IMR-90 (cell line): ENCODE results near the gene FBLN1. TPM values are rescaled to one million over a fixed set of nuclear protein-coding genes. Genes with fewer than 3 reads are reported as not detected.

Source experiments
- ATAC-seq: fragments of 200-7000 bp; cut with Tn5 transposase; 2 replicates; pipeline ENCODE4 v1.9.1; 2020; ENCODE audit warnings: low read depth, mild to moderate bottlenecking, moderate library complexity
- BruUV-seq: library from RNA; stranded (reverse); fragments of 400-500 nt; replicated peaks from 2 replicates; lab custom pipeline; 2021; lab: Mats Ljungman, UMichigan
- CTCF ChIA-PET: fragments of 300-600 bp; formaldehyde crosslinking; extraction: SDS; loops from one replicate; lab custom pipeline; 2021; ENCODE audit warnings: antibody characterized with exemption; lab: Yijun Ruan, JAX
- POLR2A ChIA-PET: fragments of 300-600 bp; sonication (Branson Sonifier 250); formaldehyde crosslinking; loops from one replicate; lab custom pipeline; 2022; ENCODE audit warnings: antibody characterized with exemption; ENCODE audit not compliant: unreplicated experiment; lab: Charles Lee
- DNase-seq: peaks from one replicate; pipeline ENCODE4 v3.0.0; 2013
- H2AFZ ChIP-seq: replicated peaks from 2 replicates; pipeline ENCODE3; 2013; ENCODE audit warnings: low read length, mild to moderate bottlenecking; ENCODE audit not compliant: poor library complexity
- H2AK5ac ChIP-seq: 2 replicates; pipeline ENCODE4 v1.6.1; 2013; ENCODE audit warnings: low read depth, low read length, inconsistent platforms
- H2AK9ac ChIP-seq: replicated peaks from 2 replicates; pipeline ENCODE3; 2013; ENCODE audit warnings: mild to moderate bottlenecking, low read depth, low read length, moderate library complexity; ENCODE audit not compliant: poor library complexity
- H2BK120ac ChIP-seq: 2 replicates; pipeline ENCODE4 v1.6.1; 2013; ENCODE audit warnings: low read depth, low read length, inconsistent platforms
- H2BK15ac ChIP-seq: 3 replicates; pipeline ENCODE4 v1.6.1; 2013; ENCODE audit warnings: low read depth, low read length, inconsistent platforms
- H2BK20ac ChIP-seq: 2 replicates; pipeline ENCODE4 v1.6.1; 2013; ENCODE audit warnings: low read depth, mild to moderate bottlenecking, inconsistent platforms, low read length, moderate library complexity
- H2BK5ac ChIP-seq: 2 replicates; pipeline ENCODE4 v1.6.1; 2013; ENCODE audit warnings: mild to moderate bottlenecking, low read depth, low read length, inconsistent platforms; ENCODE audit not compliant: poor library complexity, severe bottlenecking
- H3K14ac ChIP-seq: replicated peaks from 2 replicates; pipeline ENCODE4 v1.6.1; 2013; ENCODE audit warnings: low read depth, low read length, inconsistent platforms
- H3K18ac ChIP-seq: 2 replicates; pipeline ENCODE4 v1.6.1; 2013; ENCODE audit warnings: low read depth, low read length, control low read depth
- H3K23ac ChIP-seq: 2 replicates; pipeline ENCODE4 v1.6.1; 2013; ENCODE audit warnings: low read depth, low read length, inconsistent platforms
- H3K27ac ChIP-seq: 2 replicates; pipeline ENCODE4 v1.5.1; 2013; ENCODE audit warnings: mild to moderate bottlenecking, control low read depth, low read length; ENCODE audit not compliant: insufficient read depth
- H3K27me3 ChIP-seq: 2 replicates; pipeline ENCODE4 v1.6.1; 2013; ENCODE audit warnings: low read length; ENCODE audit not compliant: control insufficient read depth, insufficient read depth
- H3K36me3 ChIP-seq: 2 replicates; pipeline ENCODE4 v1.6.1; 2013; ENCODE audit warnings: low read length, mixed read lengths; ENCODE audit not compliant: control insufficient read depth, insufficient read depth
- H3K4ac ChIP-seq: 2 replicates; pipeline ENCODE4 v1.6.1; 2013; ENCODE audit warnings: low read depth, low read length, inconsistent platforms
- H3K4me1 ChIP-seq: 2 replicates; pipeline ENCODE4 v1.6.1; 2013; ENCODE audit warnings: low read length, mixed read lengths; ENCODE audit not compliant: control insufficient read depth, insufficient read depth
- H3K4me2 ChIP-seq: 2 replicates; pipeline ENCODE4 v1.6.1; 2013; ENCODE audit warnings: low read depth, mild to moderate bottlenecking, control low read depth, low read length, moderate library complexity
- H3K4me3 ChIP-seq: 2 replicates; pipeline ENCODE4 v1.5.1; 2013; ENCODE audit warnings: low read depth, mild to moderate bottlenecking, control low read depth, low read length, moderate library complexity; ENCODE audit not compliant: insufficient read depth
- H3K56ac ChIP-seq: 2 replicates; pipeline ENCODE4 v1.6.1; 2013; ENCODE audit warnings: low read length, inconsistent platforms; ENCODE audit not compliant: insufficient read depth; ENCODE audit errors: extremely low read depth
- H3K79me1 ChIP-seq, 2 experiments: 2 replicates each; pipeline ENCODE4 v1.6.1; 2013; ENCODE audit warnings: low read length in 2 of 2, inconsistent platforms in 1 of 2, low read depth in 1 of 2
- H3K9ac ChIP-seq: 2 replicates; pipeline ENCODE4 v1.6.1; 2013; ENCODE audit warnings: low read depth, low read length, control low read depth
- H3K9me1 ChIP-seq: 2 replicates; pipeline ENCODE4 v1.6.1; 2013; ENCODE audit warnings: low read length, inconsistent platforms; ENCODE audit not compliant: insufficient read depth
- H3K9me3 ChIP-seq: 2 replicates; pipeline ENCODE4 v1.6.1; 2013; ENCODE audit warnings: low read length; ENCODE audit not compliant: control insufficient read depth, insufficient read depth
- H4K20me1 ChIP-seq: 2 replicates; pipeline ENCODE4 v1.6.1; 2013; ENCODE audit warnings: low read length, inconsistent platforms; ENCODE audit not compliant: insufficient read depth
- H4K5ac ChIP-seq: 2 replicates; pipeline ENCODE4 v1.6.1; 2013; ENCODE audit warnings: mild to moderate bottlenecking, low read depth, low read length, control low read depth
- H4K8ac ChIP-seq, 2 experiments: 2 replicates each; pipeline ENCODE4 v1.6.1; 2013; ENCODE audit warnings: low read depth in 2 of 2, low read length in 2 of 2, control low read depth in 1 of 2, inconsistent platforms in 1 of 2
- H4K91ac ChIP-seq: 2 replicates; pipeline ENCODE4 v1.6.1; 2013; ENCODE audit warnings: low read depth, low read length, inconsistent platforms; ENCODE audit not compliant: insufficient read depth
- BHLHE40 ChIP-seq: fragments of 150-350 bp; IDR thresholded peaks from 2 replicates; pipeline ENCODE4 v1.6.1; 2016; ENCODE audit warnings: mild to moderate bottlenecking, low read depth, low read length
- CEBPB ChIP-seq: IDR thresholded peaks from 2 replicates; pipeline ENCODE4 v1.6.1; 2012; ENCODE audit warnings: low read depth, low read length, improper control_type of control experiment
- CHD1 ChIP-seq: IDR thresholded peaks from 2 replicates; pipeline ENCODE4 v1.6.1; 2012; ENCODE audit warnings: low read depth, low read length, improper control_type of control experiment
- CTCF ChIP-seq: conservative IDR thresholded peaks from 2 replicates; pipeline ENCODE4 v1.5.1; 2012; ENCODE audit warnings: mild to moderate bottlenecking, low read depth, low read length, improper control_type of control experiment
- ELK1 ChIP-seq: fragments of 150-350 bp; IDR thresholded peaks from 2 replicates; pipeline ENCODE4 v1.6.1; 2016; ENCODE audit warnings: low read depth, mild to moderate bottlenecking, low read length, moderate library complexity, borderline replicate concordance
- FOS ChIP-seq: fragments of 150-350 bp; IDR thresholded peaks from 2 replicates; pipeline ENCODE4 v1.6.1; 2016; ENCODE audit warnings: low read depth, low read length
- MAFK ChIP-seq: IDR thresholded peaks from 2 replicates; pipeline ENCODE4 v1.6.1; 2012; ENCODE audit warnings: low read depth, low read length, improper control_type of control experiment
- MAZ ChIP-seq: IDR thresholded peaks from 2 replicates; pipeline ENCODE4 v1.6.1; 2012; ENCODE audit warnings: low read depth, mild to moderate bottlenecking, low read length, improper control_type of control experiment, moderate library complexity, borderline replicate concordance
- NFE2L2 ChIP-seq: fragments of 150-350 bp; IDR thresholded peaks from 2 replicates; pipeline ENCODE4 v1.6.1; 2016; ENCODE audit warnings: low read depth, mild to moderate bottlenecking, low read length
- POLR2A ChIP-seq: IDR thresholded peaks from 2 replicates; pipeline ENCODE4 v1.6.1; 2012; ENCODE audit warnings: mild to moderate bottlenecking, low read depth, low read length
- RCOR1 ChIP-seq: IDR thresholded peaks from 2 replicates; pipeline ENCODE4 v1.6.1; 2012; ENCODE audit warnings: mild to moderate bottlenecking, low read length, improper control_type of control experiment; ENCODE audit not compliant: insufficient replicate concordance
- SMC3 ChIP-seq: fragments of 150-350 bp; IDR thresholded peaks from 2 replicates; pipeline ENCODE4 v1.6.1; 2016; ENCODE audit warnings: low read depth, mild to moderate bottlenecking, antibody characterized with exemption, low read length, moderate library complexity
- WGBS, 2 experiments: methylation state at CpG; one replicate each; pipeline versions ENCODE4 v1.1.5 to v1.1.7; 2013; ENCODE audit warnings: missing lambda C conversion rate in 2 of 2; ENCODE audit not compliant: insufficient read length in 1 of 2; ENCODE audit errors: extremely low coverage in 2 of 2; 5-methylcytosine and 5-hydroxymethylcytosine counted together
- dilution Hi-C: fragments of 300-500 bp; cut with HindIII; formaldehyde crosslinking; loops from one replicate; pipeline ENCODE4 v1.14.3; 2018; ENCODE audit warnings: low sequenced_read_pairs; ENCODE audit not compliant: unreplicated experiment
- in situ Hi-C: fragments of 300-500 bp; cut with MboI; formaldehyde crosslinking; loops from 3 replicates; pipeline ENCODE4 v1.14.3; 2019; ENCODE audit warnings: low sequenced_read_pairs, inconsistent platforms, mixed read lengths
- intact Hi-C: fragments of 100-400 bp; cut with micrococcal nuclease; formaldehyde crosslinking; loops from 2 replicates; pipeline ENCODE4 v1.10.0; 2022
- polyA plus RNA-seq, 3 experiments: library from polyadenylated mRNA; depleted of rRNA; stranded (reverse); fragments of >200 nt; gene quantifications; 2 replicates each; pipeline ENCODE4 v1.2.3, GENCODE V29; 2012; ENCODE audit warnings: low replicate concordance in 1 of 3
- total RNA-seq: library from RNA; depleted of rRNA; stranded (reverse); fragments of >200 nt; gene quantifications from 2 replicates; pipeline ENCODE4 v1.2.3, GENCODE V29; 2012

The FBLN1 gene
- total and polyA plus RNA-seq, 2 of the 4 experiments (the other 2 are of a cell fraction): 11.3 to 87.9 TPM

- intact Hi-C loops (no loop called here), in situ Hi-C loops (no loop called here), dilution Hi-C loops (no loop called here)
- H3K4ac ChIP-seq: no peak overlapping the region
- no peak overlapping the region for H4K91ac ChIP-seq
- H2BK120ac ChIP-seq: no peak overlapping the region
- CTCF ChIA-PET: no interaction called here
- no peak overlapping the region; the same call in 1 of the 2 replicates for H2AK5ac ChIP-seq
- no peak overlapping the region; the same call in 1 of the 2 replicates for H4K5ac ChIP-seq
- POLR2A ChIA-PET: no interaction called here
- H2BK15ac ChIP-seq: no peak overlapping the region
- H3K4me1 ChIP-seq: peaks cover 27% of the 10 kb centered on the region
- no peak overlapping the region for H2AFZ ChIP-seq
- H3K9me3 ChIP-seq: no peaks in the 10 kb centered on the region
- no CpG with 5 or more reads among the region's 5 CpGs for WGBS, 2 experiments
- H3K4me2 ChIP-seq: no peak overlapping the region
- no peak overlapping the region for H3K56ac ChIP-seq
- no peak overlapping the region for H3K14ac ChIP-seq
- no peak overlapping the region; the same call in 1 of the 2 replicates for H3K18ac ChIP-seq
- no peak overlapping the region for H2BK20ac ChIP-seq
- H3K23ac ChIP-seq: no peak overlapping the region
- H4K20me1 ChIP-seq: no peaks in the 10 kb centered on the region; the same call in 1 of the 2 replicates
- H3K36me3 ChIP-seq: peaks cover 79% of the 10 kb centered on the region
- no peak for ATAC-seq
- peaks cover 0 to 40% of the 10 kb centered on the region in 2 experiments; a peak in 2 of 4 replicates for H3K79me1 ChIP-seq
- BruUV-seq: no TSS peak
- H3K9ac ChIP-seq: no peak overlapping the region
- no peaks in the 10 kb centered on the region for H3K27me3 ChIP-seq
- TF ChIP-seq RCOR1 (no peak), MAZ (no peak), BHLHE40 (no peak), CEBPB (no peak), SMC3 (no peak), NFE2L2 (no peak), POLR2A (no peak), CTCF (no peak), FOS (no peak), CHD1 (no peak), MAFK (no peak), ELK1 (no peak)
- H3K27ac ChIP-seq: no peak overlapping the region
- no peak for DNase-seq
- peaks cover 22% of the 10 kb centered on the region for H3K9me1 ChIP-seq
- no peak overlapping the region for H2BK5ac ChIP-seq
- H4K8ac ChIP-seq: no peak overlapping the region
- no peak overlapping the region for H2AK9ac ChIP-seq
- H3K4me3 ChIP-seq: no peak overlapping the region
Measured at GRCh38 chr22:45524966-45525365, 22.3 kb downstream of the FBLN1 start.
